ENCODE results near the gene BNC2.

The BNC2 gene

DNA sequence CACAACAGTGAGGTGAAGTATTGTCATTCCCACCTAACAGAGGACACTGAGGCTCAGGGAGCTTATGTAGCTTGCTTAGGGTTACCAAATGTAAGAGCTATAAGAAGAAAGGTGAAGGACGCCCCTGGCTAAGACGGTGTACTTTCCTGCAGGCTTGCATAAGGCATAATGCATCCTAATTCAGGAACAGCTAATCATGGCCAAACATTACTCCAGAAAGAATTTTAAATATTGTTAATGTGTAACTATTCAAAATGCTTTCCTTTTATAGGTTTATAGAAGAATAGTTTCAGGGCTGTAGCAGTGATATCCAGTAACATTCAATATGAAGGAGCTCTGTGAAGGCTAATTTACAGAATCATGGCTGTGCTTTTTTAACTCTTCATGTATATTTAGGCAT lies 479.1 kb downstream of the BNC2 start:
- TF ChIP-seq, protein P1, sequence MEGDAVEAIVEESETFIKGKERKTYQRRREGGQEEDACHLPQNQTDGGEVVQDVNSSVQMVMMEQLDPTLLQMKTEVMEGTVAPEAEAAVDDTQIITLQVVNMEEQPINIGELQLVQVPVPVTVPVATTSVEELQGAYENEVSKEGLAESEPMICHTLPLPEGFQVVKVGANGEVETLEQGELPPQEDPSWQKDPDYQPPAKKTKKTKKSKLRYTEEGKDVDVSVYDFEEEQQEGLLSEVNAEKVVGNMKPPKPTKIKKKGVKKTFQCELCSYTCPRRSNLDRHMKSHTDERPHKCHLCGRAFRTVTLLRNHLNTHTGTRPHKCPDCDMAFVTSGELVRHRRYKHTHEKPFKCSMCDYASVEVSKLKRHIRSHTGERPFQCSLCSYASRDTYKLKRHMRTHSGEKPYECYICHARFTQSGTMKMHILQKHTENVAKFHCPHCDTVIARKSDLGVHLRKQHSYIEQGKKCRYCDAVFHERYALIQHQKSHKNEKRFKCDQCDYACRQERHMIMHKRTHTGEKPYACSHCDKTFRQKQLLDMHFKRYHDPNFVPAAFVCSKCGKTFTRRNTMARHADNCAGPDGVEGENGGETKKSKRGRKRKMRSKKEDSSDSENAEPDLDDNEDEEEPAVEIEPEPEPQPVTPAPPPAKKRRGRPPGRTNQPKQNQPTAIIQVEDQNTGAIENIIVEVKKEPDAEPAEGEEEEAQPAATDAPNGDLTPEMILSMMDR (IDR thresholded peaks at IDR 0.05; ENCODE audit: unreplicated experiment in 3 of 3) = no peak
- no peaks in the 10 kb centered on the region for H3K4me1 Mint-ChIP-seq
- H3K27me3 Mint-ChIP-seq (ENCODE audit: low read depth) = no peaks in the 10 kb centered on the region
- peak overlapping the region in 1 of 3 experiments; percentile 10 for H3K27ac Mint-ChIP-seq
- H3K9me3 Mint-ChIP-seq = peaks cover 5% of the 10 kb centered on the region
- peaks cover 5% of the 10 kb centered on the region for H3K36me3 Mint-ChIP-seq (ENCODE audit: low read depth)
- no peak overlapping the region for H3K4me3 Mint-ChIP-seq

DNA sequence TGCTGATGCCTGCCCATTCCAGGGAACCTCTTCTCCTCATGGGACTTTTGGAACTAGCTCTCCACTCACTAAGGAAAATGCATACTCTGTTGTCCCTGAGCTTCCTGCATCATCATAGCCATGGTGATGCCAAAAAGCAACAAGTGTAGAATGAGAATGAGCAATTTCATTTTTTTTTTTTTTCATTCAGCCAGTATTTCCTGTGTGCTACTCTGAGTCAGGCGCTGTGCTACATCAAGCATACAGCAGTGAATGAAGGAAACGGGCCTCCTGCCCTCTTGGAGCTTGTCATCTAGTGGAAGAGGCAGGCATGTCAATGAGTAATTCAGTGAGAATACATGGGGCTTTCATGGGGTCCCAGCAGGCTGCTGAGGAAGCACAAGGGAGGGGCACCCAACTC lies 483.1 kb downstream of the BNC2 start:
- H3K4me1 Mint-ChIP-seq = no peaks in the 10 kb centered on the region
- H3K36me3 Mint-ChIP-seq (ENCODE audit: low read depth) = peaks cover 6% of the 10 kb centered on the region
- H3K4me3 Mint-ChIP-seq = no peak overlapping the region
- H3K27ac Mint-ChIP-seq = no peak overlapping the region
- TF ChIP-seq, protein P1 (IDR thresholded peaks at IDR 0.05; ENCODE audit: unreplicated experiment in 3 of 3) = no peak
- peaks cover 19% of the 10 kb centered on the region for H3K9me3 Mint-ChIP-seq
- no peaks in the 10 kb centered on the region for H3K27me3 Mint-ChIP-seq (ENCODE audit: low read depth)

DNA sequence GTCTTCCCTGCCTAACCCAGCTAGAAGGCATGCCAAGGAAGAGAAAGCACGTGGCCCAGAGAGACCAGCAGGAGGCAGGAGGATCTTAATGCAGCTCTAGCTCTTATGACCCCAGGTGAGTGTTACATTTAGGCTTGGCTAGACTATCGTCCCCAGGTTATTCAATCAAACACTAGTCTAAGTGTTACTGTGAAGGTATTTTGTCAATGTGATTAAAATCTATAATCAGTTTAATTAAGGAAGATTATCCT lies 483.7 kb downstream of the BNC2 start:
- Mint-ChIP-seq H3K27ac (no peak overlapping the region), H3K36me3 (ENCODE audit: low read depth) (peaks cover 6% of the 10 kb centered on the region), H3K27me3 (ENCODE audit: low read depth) (no peaks in the 10 kb centered on the region), H3K4me1 (no peaks in the 10 kb centered on the region), H3K4me3 (no peak overlapping the region), H3K9me3 (peaks cover 19% of the 10 kb centered on the region)
- TF ChIP-seq, protein P1 (IDR thresholded peaks at IDR 0.05; ENCODE audit: unreplicated experiment in 3 of 3) = no peak

DNA sequence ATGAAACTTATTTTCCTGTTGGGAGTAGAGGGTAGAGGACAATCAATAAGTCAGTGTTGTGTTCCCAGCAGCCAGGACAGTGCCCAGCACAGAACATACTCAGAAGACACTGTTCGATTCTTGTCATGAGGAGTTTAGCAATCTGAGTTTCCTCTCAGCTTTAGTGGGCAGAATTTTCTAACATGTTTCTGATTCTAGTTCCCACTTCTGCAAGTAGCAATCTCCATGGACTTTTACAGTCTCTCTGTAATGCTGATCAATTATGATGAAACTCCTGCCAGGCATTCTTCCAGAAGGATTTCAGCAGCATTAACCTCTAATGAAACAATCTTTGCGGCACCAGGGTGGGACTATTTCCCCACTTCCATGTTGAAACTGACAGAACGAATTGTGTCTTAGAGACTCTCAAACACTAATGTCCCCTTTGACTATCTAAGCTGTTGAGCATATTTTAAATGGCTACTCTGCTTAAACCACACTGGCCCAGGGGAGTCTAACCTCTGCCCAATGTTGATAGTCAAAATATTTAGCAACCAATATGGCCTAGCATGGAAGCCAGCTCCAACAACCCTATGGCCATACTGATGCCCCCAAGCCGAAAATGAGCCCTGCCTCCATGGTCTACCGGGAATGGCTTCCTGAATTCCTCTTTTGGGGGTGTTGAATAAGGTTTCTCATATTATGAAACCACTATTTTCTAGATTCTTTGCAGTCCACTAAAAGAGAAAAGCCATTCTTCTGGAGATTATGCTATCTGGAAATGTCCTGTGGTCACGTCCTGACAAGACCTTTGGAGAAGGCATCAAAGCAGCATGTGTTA lies 484.3 kb downstream of the BNC2 start:
- Mint-ChIP-seq H3K4me1 (no peaks in the 10 kb centered on the region), H3K27ac (no peak overlapping the region), H3K27me3 (ENCODE audit: low read depth) (no peaks in the 10 kb centered on the region), H3K36me3 (ENCODE audit: low read depth) (peaks cover 6% of the 10 kb centered on the region), H3K9me3 (peaks cover 19% of the 10 kb centered on the region), H3K4me3 (no peak overlapping the region)
- TF ChIP-seq, protein P1 (IDR thresholded peaks at IDR 0.05; ENCODE audit: unreplicated experiment in 3 of 3) = no peak

DNA sequence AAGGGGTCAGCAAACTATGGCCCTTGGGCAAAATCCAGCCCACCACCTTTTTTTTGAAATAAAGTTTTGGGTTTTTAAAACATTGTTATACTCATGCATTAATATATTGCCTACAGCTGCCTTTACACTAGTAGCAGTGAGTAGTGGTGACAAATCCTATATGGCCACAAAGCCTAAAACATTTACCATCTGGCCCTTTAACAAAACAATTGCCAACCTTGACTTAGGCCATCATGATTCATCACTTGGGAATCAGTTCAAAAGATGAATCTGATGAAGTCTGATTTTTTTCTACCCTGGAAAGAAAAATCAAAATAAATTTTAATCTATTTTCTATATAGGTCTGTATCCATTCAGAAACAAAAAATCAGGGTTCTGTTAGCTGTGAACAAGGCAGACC lies 484.9 kb downstream of the BNC2 start:
- Mint-ChIP-seq H3K9me3 (peaks cover 19% of the 10 kb centered on the region), H3K36me3 (ENCODE audit: low read depth) (peaks cover 6% of the 10 kb centered on the region), H3K27me3 (ENCODE audit: low read depth) (no peaks in the 10 kb centered on the region), H3K4me1 (no peaks in the 10 kb centered on the region), H3K27ac (no peak overlapping the region), H3K4me3 (no peak overlapping the region)
- TF ChIP-seq, protein P1 (IDR thresholded peaks at IDR 0.05; ENCODE audit: unreplicated experiment in 3 of 3) = no peak

DNA sequence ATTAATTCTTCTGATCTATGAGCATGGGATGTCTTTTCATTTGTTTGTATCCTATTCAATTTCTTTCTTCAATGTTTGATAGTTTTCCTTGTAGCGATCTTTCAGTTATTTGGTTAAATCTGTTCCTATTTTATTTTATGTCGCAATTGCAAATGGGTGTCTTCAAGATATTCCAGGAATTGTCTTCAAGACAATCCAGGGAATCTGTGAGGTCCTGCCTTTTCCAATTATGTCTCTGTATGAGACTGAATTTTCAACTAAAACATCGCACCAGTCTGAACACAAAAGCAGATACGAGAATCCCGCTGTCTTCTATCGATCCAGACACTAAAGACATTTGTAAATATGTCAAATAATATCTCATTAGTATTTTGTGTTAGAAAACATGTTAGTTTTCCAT lies 485.5 kb downstream of the BNC2 start:
- TF ChIP-seq, protein P1 (IDR thresholded peaks at IDR 0.05; ENCODE audit: unreplicated experiment in 3 of 3) = no peak
- no peak overlapping the region for H3K27ac Mint-ChIP-seq
- H3K4me3 Mint-ChIP-seq = no peak overlapping the region
- no peaks in the 10 kb centered on the region for H3K4me1 Mint-ChIP-seq
- no peaks in the 10 kb centered on the region for H3K27me3 Mint-ChIP-seq (ENCODE audit: low read depth)
- H3K36me3 Mint-ChIP-seq (ENCODE audit: low read depth) = peaks cover 6% of the 10 kb centered on the region
- peaks cover 19% of the 10 kb centered on the region for H3K9me3 Mint-ChIP-seq
